K562 (cell line): Measurements from ENCODE around the gene TNF. TPM values are rescaled to one million over a fixed set of nuclear protein-coding genes. Genes with fewer than 3 reads are reported as not detected.
A peak's percentile ranks its signal among the peaks of the same experiment; 100 is the strongest.

Experiments
- BDP1 ChIP-seq: IDR thresholded peaks from 3 replicates; pipeline ENCODE4 v1.6.1; 2011; ENCODE audit not compliant: insufficient read length, insufficient read depth
- DMBX1 ChIP-seq: fragments of 250-450 bp; sonication (Bioruptor Pico); IDR thresholded peaks from 2 replicates; pipeline ENCODE4 v1.8.0; 2022; ENCODE audit warnings: inconsistent platforms, mild to moderate bottlenecking, moderate library complexity, borderline replicate concordance
- FOXA1 ChIP-seq: fragments of 450-650 bp; IDR thresholded peaks from 2 replicates; pipeline ENCODE4 v1.6.1; 2016; ENCODE audit warnings: mild to moderate bottlenecking, borderline replicate concordance
- GABPB2 ChIP-seq: fragments of 250-450 bp; sonication (Bioruptor Pico); conservative IDR thresholded peaks from 2 replicates; pipeline ENCODE4 v1.5.1; 2021; ENCODE audit warnings: mild to moderate bottlenecking
- GTF2A2 ChIP-seq: IDR thresholded peaks from 2 replicates; pipeline ENCODE4 v1.6.1; 2016; ENCODE audit warnings: mild to moderate bottlenecking, missing genetic modification characterization, missing compliant biosample characterization
- HDAC1 ChIP-seq, 2 experiments: fragments of 450-650 bp; IDR thresholded peaks; 2 replicates each; pipeline ENCODE4 v1.6.1; 2016 to 2017; ENCODE audit warnings: inconsistent platforms in 1 of 2, mild to moderate bottlenecking in 1 of 2, moderate library complexity in 1 of 2
- ILK ChIP-seq: fragments of 450-650 bp; IDR thresholded peaks from 2 replicates; pipeline ENCODE4 v1.6.1; 2016; ENCODE audit warnings: missing genetic modification characterization, low read depth, mild to moderate bottlenecking, missing compliant biosample characterization, moderate library complexity, borderline replicate concordance
- MBD2 ChIP-seq: sonication (generic); IDR thresholded peaks from 2 replicates; pipeline ENCODE4 v1.6.1; 2016; ENCODE audit warnings: low read depth, borderline replicate concordance
- MIER1 ChIP-seq: fragments of 450-650 bp; IDR thresholded peaks from 2 replicates; pipeline ENCODE4 v1.6.1; 2016; ENCODE audit warnings: antibody characterized with exemption, mild to moderate bottlenecking, low read depth
- MYBL2 ChIP-seq, 2 experiments: fragments of 450-650 bp in 1 of 2; sonication (generic) in 1 of 2; formaldehyde crosslinking in 1 of 2; IDR thresholded peaks; 2 replicates each; pipeline versions ENCODE4 v1.6.1 to v1.8.1; 2017 to 2022; ENCODE audit warnings: borderline replicate concordance in 1 of 2, inconsistent platforms in 1 of 2, low read depth in 1 of 2, mild to moderate bottlenecking in 1 of 2, missing genetic modification reagents in 1 of 2, moderate library complexity in 1 of 2
- NR2F6 ChIP-seq: fragments of 450-650 bp; formaldehyde crosslinking; IDR thresholded peaks from 2 replicates; pipeline ENCODE4 v1.4.0; 2020; ENCODE audit warnings: mild to moderate bottlenecking
- POLR3A ChIP-seq: IDR thresholded peaks from 2 replicates; pipeline ENCODE4 v1.6.1; 2011; ENCODE audit warnings: borderline replicate concordance, mild to moderate bottlenecking, moderate library complexity; ENCODE audit not compliant: insufficient read length, insufficient read depth; ENCODE audit errors: extremely low read depth
- RBM25 ChIP-seq: fragments of 200-400 bp; formaldehyde crosslinking; IDR thresholded peaks from 2 replicates; pipeline ENCODE4 v1.6.1; 2018; ENCODE audit warnings: low read length, low read depth, moderate library complexity; ENCODE audit not compliant: severe bottlenecking
- SMAD2 ChIP-seq: fragments of 150-350 bp; IDR thresholded peaks from 2 replicates; pipeline ENCODE4 v1.6.1; 2014; ENCODE audit warnings: low read depth, mild to moderate bottlenecking, low read length
- SMARCB1 ChIP-seq: IDR thresholded peaks from 2 replicates; pipeline ENCODE4 v1.6.1; 2011; ENCODE audit warnings: improper control_type of control experiment, low read depth; ENCODE audit not compliant: insufficient read length
- ZKSCAN1 ChIP-seq: fragments of 150-350 bp; IDR thresholded peaks from 2 replicates; pipeline ENCODE4 v1.6.1; 2016; ENCODE audit warnings: low read depth, low read length
- ZKSCAN8 ChIP-seq: fragments of 200-800 bp; sonication (Bioruptor generic); IDR thresholded peaks from 2 replicates; pipeline ENCODE4 v1.6.1; 2016; ENCODE audit warnings: missing genetic modification characterization, missing compliant biosample characterization
- ZNF146 ChIP-seq: IDR thresholded peaks from one replicate; pipeline ENCODE4 v1.6.1; 2018; ENCODE audit warnings: missing compliant biosample characterization; ENCODE audit not compliant: unreplicated experiment
- ZNF75A ChIP-seq: fragments of 450-650 bp; formaldehyde crosslinking; IDR thresholded peaks from 2 replicates; pipeline ENCODE4 v1.4.0; 2020; ENCODE audit warnings: mild to moderate bottlenecking
- polyA plus RNA-seq, 8 experiments: library from polyadenylated mRNA; depleted of rRNA in 4 of 8; stranded (reverse) in 5 of 8; unstranded in 3 of 8; fragments of >200 nt; fragmentation: Nextera tagmentation in 2 of 8; fragmentation: Illumina TruSeq in 1 of 8; extraction: Ambion mirVana in 2 of 8; extraction: Trizol in 1 of 8; gene quantifications; 2 replicates each; pipeline versions ENCODE4 v1.2.1 to v1.2.3, GENCODE V29; 2011 to 2014; ENCODE audit warnings: inconsistent platforms in 1 of 8, missing spikeins in 1 of 8
- total RNA-seq, 7 experiments: library from RNA; depleted of rRNA in 6 of 7; stranded (reverse); fragments of >200 nt in 6 of 7; fragmentation: Illumina TruSeq in 2 of 7; extraction: Trizol in 2 of 7; gene quantifications; 2 replicates each; pipeline versions ENCODE4 v1.2.1 to v1.2.3, GENCODE V29; 2011 to 2021; ENCODE audit warnings: low replicate concordance in 1 of 7
- TF ChIP-seq, protein P1 (sequence below): sonication (generic); formaldehyde crosslinking; IDR thresholded peaks from 2 replicates; pipeline ENCODE4 v1.8.0; 2022; ENCODE audit warnings: missing genetic modification reagents, mild to moderate bottlenecking, borderline replicate concordance
- TF ChIP-seq, protein P2 (sequence below): fragments of 250-450 bp; sonication (Bioruptor Pico); IDR thresholded peaks from 2 replicates; pipeline ENCODE4 v1.4.0; 2020; ENCODE audit warnings: mild to moderate bottlenecking
- TF ChIP-seq, protein P3 (sequence below): fragments of 250-450 bp; sonication (Bioruptor Pico); IDR thresholded peaks from 2 replicates; pipeline ENCODE4 v1.5.1; 2021; ENCODE audit warnings: mild to moderate bottlenecking
- TF ChIP-seq, protein P4 (sequence below): fragments of 250-450 bp; sonication (Bioruptor Pico); IDR thresholded peaks from 2 replicates; pipeline ENCODE4 v1.8.0; 2022; ENCODE audit warnings: moderate library complexity, mild to moderate bottlenecking, inconsistent platforms

TNF gene
- total and polyA plus RNA-seq, 9 of the 15 experiments (the other 6 are each of a cell fraction or from before 2014, with no cell fraction given): 0.08 to 0.40 TPM; not detected in 7

DNA sequence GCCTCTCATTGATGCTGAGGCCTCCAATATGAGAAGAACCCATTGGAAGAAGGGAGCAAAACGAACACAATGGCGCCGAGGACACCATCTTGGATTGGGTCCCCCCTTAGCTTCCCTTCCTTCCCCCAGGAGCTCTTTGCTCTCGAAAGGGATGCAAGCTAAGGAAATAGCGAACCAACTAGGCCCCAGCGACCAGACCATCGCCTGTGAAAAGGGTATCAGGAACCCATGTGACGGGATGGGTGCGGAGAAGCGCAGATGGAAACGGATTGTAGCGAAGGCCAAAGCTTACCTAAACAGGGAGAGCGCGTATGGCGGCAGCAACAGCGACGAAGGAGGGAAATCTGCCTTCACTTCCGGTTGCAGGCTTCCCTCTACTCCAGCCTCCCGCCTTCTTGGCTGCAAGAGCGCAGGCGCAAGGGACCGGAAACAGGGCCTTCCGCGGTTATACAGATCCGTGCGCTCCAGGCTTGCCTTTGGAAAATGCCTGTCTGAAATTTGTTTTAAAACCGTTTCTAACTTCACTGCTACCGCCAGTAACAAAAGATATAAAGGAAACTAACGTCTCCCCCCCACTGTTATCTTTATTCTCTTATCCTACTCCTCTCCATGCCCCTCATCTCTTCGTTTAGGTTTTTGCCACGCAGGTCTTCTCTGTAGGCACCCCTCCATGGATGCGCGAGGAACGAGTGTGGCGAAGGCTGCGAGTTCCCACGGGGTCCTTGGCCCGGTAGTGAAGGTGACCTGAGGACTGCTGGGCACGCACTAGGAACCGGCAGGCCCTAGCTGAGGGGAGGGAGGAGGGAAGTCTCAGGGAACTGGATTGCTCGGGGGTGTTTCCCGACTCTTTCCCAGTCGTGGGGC lies 33.5 kb upstream of the TNF start, which contains the start of gene DDX39B (continued):
- TF ChIP-seq MBD2 (peak; percentile 85), RBM25 (no peak), SMAD2 (no peak), ILK (no peak), SMARCB1 (no peak), NR2F6 (peak; percentile 91), ZKSCAN8 (CRISPR knock-in tag) (no peak), ZKSCAN1 (peak; percentile 33; the same call in 1 of the 2 replicates), DMBX1 (peak; percentile 73), ZNF146 (CRISPR knock-in tag) (no peak), GTF2A2 (peak; percentile 68; the same call in 1 of the 2 replicates), MYBL2 (IDR thresholded peaks at IDR 0.05; ENCODE audit: low read depth) (peak; percentile 54), MYBL2 (CRISPR knock-in tag; IDR thresholded peaks at IDR 0.05; ENCODE audit: borderline replicate concordance) (no peak), GABPB2 (CRISPR knock-in tag) (no peak), BDP1 (no peak), MIER1 (no peak; the same call in 1 of the 2 replicates), ZNF75A (CRISPR knock-in tag) (peak; percentile 45; the same call in 1 of the 2 replicates), HDAC1 (IDR thresholded peaks at IDR 0.05) (peak in 1 of 2 experiments; percentile 90; a peak in 2 of 4 replicates), POLR3A (no peak), FOXA1 (no peak)
- TF ChIP-seq, protein P1, sequence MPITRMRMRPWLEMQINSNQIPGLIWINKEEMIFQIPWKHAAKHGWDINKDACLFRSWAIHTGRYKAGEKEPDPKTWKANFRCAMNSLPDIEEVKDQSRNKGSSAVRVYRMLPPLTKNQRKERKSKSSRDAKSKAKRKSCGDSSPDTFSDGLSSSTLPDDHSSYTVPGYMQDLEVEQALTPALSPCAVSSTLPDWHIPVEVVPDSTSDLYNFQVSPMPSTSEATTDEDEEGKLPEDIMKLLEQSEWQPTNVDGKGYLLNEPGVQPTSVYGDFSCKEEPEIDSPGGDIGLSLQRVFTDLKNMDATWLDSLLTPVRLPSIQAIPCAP: no peak
- TF ChIP-seq, protein P2, sequence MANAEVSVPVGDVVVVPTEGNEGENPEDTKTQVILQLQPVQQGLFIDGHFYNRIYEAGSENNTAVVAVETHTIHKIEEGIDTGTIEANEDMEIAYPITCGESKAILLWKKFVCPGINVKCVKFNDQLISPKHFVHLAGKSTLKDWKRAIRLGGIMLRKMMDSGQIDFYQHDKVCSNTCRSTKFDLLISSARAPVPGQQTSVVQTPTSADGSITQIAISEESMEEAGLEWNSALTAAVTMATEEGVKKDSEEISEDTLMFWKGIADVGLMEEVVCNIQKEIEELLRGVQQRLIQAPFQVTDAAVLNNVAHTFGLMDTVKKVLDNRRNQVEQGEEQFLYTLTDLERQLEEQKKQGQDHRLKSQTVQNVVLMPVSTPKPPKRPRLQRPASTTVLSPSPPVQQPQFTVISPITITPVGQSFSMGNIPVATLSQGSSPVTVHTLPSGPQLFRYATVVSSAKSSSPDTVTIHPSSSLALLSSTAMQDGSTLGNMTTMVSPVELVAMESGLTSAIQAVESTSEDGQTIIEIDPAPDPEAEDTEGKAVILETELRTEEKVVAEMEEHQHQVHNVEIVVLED (CRISPR knock-in tag): peak; percentile 35; the same call in 1 of the 2 replicates
- TF ChIP-seq, protein P3, sequence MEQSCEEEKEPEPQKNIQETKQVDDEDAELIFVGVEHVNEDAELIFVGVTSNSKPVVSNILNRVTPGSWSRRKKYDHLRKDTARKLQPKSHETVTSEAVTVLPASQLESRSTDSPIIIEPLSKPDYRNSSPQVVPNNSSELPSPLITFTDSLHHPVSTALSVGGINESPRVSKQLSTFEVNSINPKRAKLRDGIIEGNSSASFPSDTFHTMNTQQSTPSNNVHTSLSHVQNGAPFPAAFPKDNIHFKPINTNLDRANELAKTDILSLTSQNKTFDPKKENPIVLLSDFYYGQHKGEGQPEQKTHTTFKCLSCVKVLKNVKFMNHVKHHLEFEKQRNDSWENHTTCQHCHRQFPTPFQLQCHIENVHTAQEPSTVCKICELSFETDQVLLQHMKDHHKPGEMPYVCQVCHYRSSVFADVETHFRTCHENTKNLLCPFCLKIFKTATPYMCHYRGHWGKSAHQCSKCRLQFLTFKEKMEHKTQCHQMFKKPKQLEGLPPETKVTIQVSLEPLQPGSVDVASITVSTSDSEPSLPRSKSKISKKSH (CRISPR knock-in tag): no peak
- TF ChIP-seq, protein P4, sequence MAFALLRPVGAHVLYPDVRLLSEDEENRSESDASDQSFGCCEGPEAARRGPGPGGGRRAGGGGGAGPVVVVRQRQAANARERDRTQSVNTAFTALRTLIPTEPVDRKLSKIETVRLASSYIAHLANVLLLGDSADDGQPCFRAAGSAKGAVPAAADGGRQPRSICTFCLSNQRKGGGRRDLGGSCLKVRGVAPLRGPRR: peak; percentile 67
